HepG2 (cell line): ENCODE results near the gene APOC3. TPM values are rescaled to one million over a fixed set of nuclear protein-coding genes. Genes with fewer than 3 reads are reported as not detected.

Source experiments
- CBX2 ChIP-seq, 2 experiments: fragments of 200-600 bp in 1 of 2; sonication (generic); formaldehyde crosslinking in 1 of 2; IDR thresholded peaks; 2 replicates each; pipeline versions ENCODE4 v1.7.0 to v1.8.1; 2018 to 2022; ENCODE audit warnings: low read depth in 2 of 2, low read length in 1 of 2, mild to moderate bottlenecking in 1 of 2, missing genetic modification reagents in 1 of 2
- CENPX ChIP-seq: sonication (generic); formaldehyde crosslinking; IDR thresholded peaks from 2 replicates; pipeline ENCODE4 v1.9.0; 2021; ENCODE audit warnings: mild to moderate bottlenecking, missing genetic modification reagents, moderate library complexity
- EED ChIP-seq: sonication (generic); formaldehyde crosslinking; IDR thresholded peaks from 2 replicates; pipeline ENCODE4 v1.5.0; 2020; ENCODE audit warnings: mild to moderate bottlenecking, missing genetic modification reagents
- GTF2F1 ChIP-seq: fragments of 150-350 bp; IDR thresholded peaks from 2 replicates; pipeline ENCODE4 v1.6.1; 2014; ENCODE audit warnings: low read length
- KLF9 ChIP-seq: IDR thresholded peaks from 2 replicates; pipeline ENCODE4 v1.6.1; 2016; ENCODE audit warnings: low read depth
- KMT2A ChIP-seq: sonication (generic); formaldehyde crosslinking; IDR thresholded peaks from 2 replicates; pipeline ENCODE4 v1.4.0; 2020; ENCODE audit warnings: missing genetic modification reagents
- KMT2B ChIP-seq: IDR thresholded peaks from 2 replicates; pipeline ENCODE4 v1.6.1; 2016; ENCODE audit warnings: missing genetic modification reagents, missing compliant biosample characterization
- POLR2AphosphoS5 ChIP-seq: IDR thresholded peaks from 2 replicates; pipeline ENCODE4 v1.6.1; 2012; ENCODE audit warnings: low read depth, low read length
- RNF2 ChIP-seq: fragments of 450-650 bp; conservative IDR thresholded peaks from 2 replicates; pipeline ENCODE4 v1.6.1; 2016; ENCODE audit warnings: low read depth
- YY1 ChIP-seq: IDR thresholded peaks from 2 replicates; pipeline ENCODE4 v1.6.1; 2011; ENCODE audit warnings: low read length, low read depth, moderate library complexity, mild to moderate bottlenecking; ENCODE audit not compliant: insufficient read depth, insufficient replicate concordance
- ZMYM2 ChIP-seq: sonication (generic); formaldehyde crosslinking; IDR thresholded peaks from 2 replicates; pipeline ENCODE4 v1.8.0; 2022; ENCODE audit warnings: mild to moderate bottlenecking, missing genetic modification reagents
- ZNF292 ChIP-seq: sonication (generic); formaldehyde crosslinking; IDR thresholded peaks from 2 replicates; pipeline ENCODE4 v1.8.1; 2022; ENCODE audit warnings: mild to moderate bottlenecking, low read depth, missing genetic modification reagents, borderline replicate concordance
- ZNF382 ChIP-seq: sonication (generic); formaldehyde crosslinking; IDR thresholded peaks from 2 replicates; pipeline ENCODE4 v1.5.0; 2020; ENCODE audit warnings: missing genetic modification reagents, mild to moderate bottlenecking, borderline replicate concordance
- ZNF496 ChIP-seq: sonication (generic); formaldehyde crosslinking; IDR thresholded peaks from 2 replicates; pipeline ENCODE4 v1.8.1; 2023; ENCODE audit warnings: mild to moderate bottlenecking, moderate library complexity, missing genetic modification reagents; ENCODE audit not compliant: insufficient replicate concordance
- ZNF546 ChIP-seq: sonication (generic); formaldehyde crosslinking; conservative IDR thresholded peaks from 2 replicates; pipeline ENCODE4 v1.8.1; 2023; ENCODE audit warnings: mild to moderate bottlenecking, missing genetic modification reagents
- ZNF547 ChIP-seq: sonication (generic); formaldehyde crosslinking; IDR thresholded peaks from 2 replicates; pipeline ENCODE4 v1.5.1; 2020; ENCODE audit warnings: mild to moderate bottlenecking, missing genetic modification reagents
- ZNF615 ChIP-seq: sonication (generic); formaldehyde crosslinking; IDR thresholded peaks from 2 replicates; pipeline ENCODE4 v1.5.0; 2020; ENCODE audit warnings: mild to moderate bottlenecking, missing genetic modification reagents, borderline replicate concordance
- polyA plus RNA-seq, 8 experiments: library from polyadenylated mRNA; depleted of rRNA in 3 of 8; stranded (reverse) in 7 of 8; unstranded in 1 of 8; fragments of >200 nt; fragmentation: Illumina TruSeq in 4 of 8; extraction: Trizol in 4 of 8; gene quantifications; 2 replicates each; pipeline versions ENCODE4 v1.2.1 to v1.2.3, GENCODE V29; 2011 to 2016; ENCODE audit warnings: low read depth in 4 of 8, missing spikeins in 1 of 8, mixed read lengths in 1 of 8; ENCODE audit not compliant: insufficient read depth in 1 of 8
- total RNA-seq, 5 experiments: library from RNA; depleted of rRNA; stranded (reverse); fragments of >200 nt; fragmentation: Illumina TruSeq; extraction: Trizol; gene quantifications; 2 replicates each; pipeline ENCODE4 v1.2.3, GENCODE V29; 2016; ENCODE audit warnings: low read depth in 1 of 5
- TF ChIP-seq, protein P1 (sequence below): sonication (generic); formaldehyde crosslinking; IDR thresholded peaks from 2 replicates; pipeline ENCODE4 v1.8.1; 2023; ENCODE audit warnings: mild to moderate bottlenecking, inconsistent platforms, moderate library complexity, missing genetic modification reagents, borderline replicate concordance
- TF ChIP-seq, protein P2 (sequence below): sonication (generic); formaldehyde crosslinking; IDR thresholded peaks from 2 replicates; pipeline ENCODE4 v1.8.1; 2023; ENCODE audit warnings: mild to moderate bottlenecking, missing genetic modification reagents
- TF ChIP-seq, protein P3 (sequence below): sonication (generic); formaldehyde crosslinking; IDR thresholded peaks from 2 replicates; pipeline ENCODE4 v1.4.0; 2020; ENCODE audit warnings: missing genetic modification reagents
- TF ChIP-seq, protein P4 (sequence below): sonication (generic); formaldehyde crosslinking; IDR thresholded peaks from 2 replicates; pipeline ENCODE4 v1.4.0; 2020; ENCODE audit warnings: missing genetic modification reagents, mild to moderate bottlenecking, borderline replicate concordance
- TF ChIP-seq, protein P5 (sequence below), 2 experiments: fragments of 450-650 bp in 1 of 2; sonication (generic) in 1 of 2; formaldehyde crosslinking; IDR thresholded peaks; 2 replicates each; pipeline versions ENCODE4 v1.5.0 to v1.8.0; 2020 to 2022; ENCODE audit warnings: mild to moderate bottlenecking in 1 of 2, missing genetic modification reagents in 1 of 2

APOC3 gene
- total and polyA plus RNA-seq, 2 of the 13 experiments (the other 11 are each of a cell fraction or from before 2014, with no cell fraction given): 314 to 687 TPM

DNA sequence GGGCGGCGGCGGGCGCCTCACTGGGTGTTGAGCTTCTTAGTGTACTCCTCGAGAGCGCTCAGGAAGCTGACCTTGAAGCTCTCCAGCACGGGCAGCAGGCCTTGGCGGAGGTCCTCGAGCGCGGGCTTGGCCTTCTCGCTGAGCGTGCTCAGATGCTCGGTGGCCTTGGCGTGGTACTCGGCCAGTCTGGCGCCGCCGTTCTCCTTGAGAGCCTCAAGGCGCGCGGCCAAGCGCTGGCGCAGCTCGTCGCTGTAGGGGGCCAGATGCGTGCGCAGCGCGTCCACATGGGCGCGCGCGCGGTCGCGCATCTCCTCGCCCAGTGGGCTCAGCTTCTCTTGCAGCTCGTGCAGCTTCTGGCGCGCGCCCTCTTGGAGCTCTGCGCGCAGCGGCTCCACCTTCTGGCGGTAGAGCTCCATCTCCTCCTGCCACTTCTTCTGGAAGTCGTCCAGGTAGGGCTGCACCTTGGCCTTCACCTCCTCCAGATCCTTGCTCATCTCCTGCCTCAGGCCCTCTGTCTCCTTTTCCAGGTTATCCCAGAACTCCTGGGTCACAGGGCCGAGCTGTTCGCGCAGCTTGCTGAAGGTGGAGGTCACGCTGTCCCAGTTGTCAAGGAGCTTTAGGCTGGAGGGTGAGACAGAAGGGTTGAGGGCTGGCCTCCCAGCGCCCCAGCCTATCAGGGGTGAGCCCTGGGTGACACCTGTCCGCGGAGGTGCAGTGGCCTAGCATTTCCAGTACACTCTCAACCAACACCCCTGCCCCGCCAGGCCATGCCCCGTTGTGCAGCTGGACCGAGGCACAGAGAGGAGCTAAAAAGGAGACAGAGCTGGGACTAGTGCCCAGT is 6.3 kb downstream of the APOC3 start (continued):
- TF ChIP-seq ZNF546 (CRISPR knock-in tag) (no peak; the same call in 1 of the 2 replicates), KMT2A (CRISPR knock-in tag) (no peak), ZNF615 (CRISPR knock-in tag) (no peak), POLR2AphosphoS5 (peak; percentile 58), RNF2 (no peak), KMT2B (CRISPR knock-in tag) (no peak), CENPX (CRISPR knock-in tag) (no peak), EED (CRISPR knock-in tag) (no peak; the same call in 1 of the 2 replicates), ZMYM2 (CRISPR knock-in tag) (0 out of 2 replicates have a peak, but pooled peaks have one; percentile 33), YY1 (peak; percentile 25), ZNF496 (CRISPR knock-in tag) (no peak), GTF2F1 (no peak), KLF9 (CRISPR knock-in tag) (no peak), CBX2 (IDR thresholded peaks at IDR 0.05; ENCODE audit: low read depth, low read length) (no peak), CBX2 (CRISPR knock-in tag; IDR thresholded peaks at IDR 0.05; ENCODE audit: low read depth) (no peak), ZNF292 (CRISPR knock-in tag) (no peak), ZNF382 (CRISPR knock-in tag) (no peak), ZNF547 (CRISPR knock-in tag) (no peak)
- TF ChIP-seq, protein P1, sequence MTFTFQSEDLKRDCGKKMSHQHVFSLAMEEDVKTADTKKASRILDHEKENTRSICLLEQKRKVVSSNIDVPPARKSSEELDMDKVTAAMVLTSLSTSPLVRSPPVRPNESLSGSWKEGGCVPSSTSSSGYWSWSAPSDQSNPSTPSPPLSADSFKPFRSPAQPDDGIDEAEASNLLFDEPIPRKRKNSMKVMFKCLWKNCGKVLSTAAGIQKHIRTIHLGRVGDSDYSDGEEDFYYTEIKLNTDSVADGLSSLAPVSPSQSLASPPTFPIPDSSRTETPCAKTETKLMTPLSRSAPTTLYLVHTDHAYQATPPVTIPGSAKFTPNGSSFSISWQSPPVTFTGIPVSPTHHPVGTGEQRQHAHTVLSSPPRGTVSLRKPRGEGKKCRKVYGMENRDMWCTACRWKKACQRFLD (CRISPR knock-in tag): no peak
- TF ChIP-seq, protein P2, sequence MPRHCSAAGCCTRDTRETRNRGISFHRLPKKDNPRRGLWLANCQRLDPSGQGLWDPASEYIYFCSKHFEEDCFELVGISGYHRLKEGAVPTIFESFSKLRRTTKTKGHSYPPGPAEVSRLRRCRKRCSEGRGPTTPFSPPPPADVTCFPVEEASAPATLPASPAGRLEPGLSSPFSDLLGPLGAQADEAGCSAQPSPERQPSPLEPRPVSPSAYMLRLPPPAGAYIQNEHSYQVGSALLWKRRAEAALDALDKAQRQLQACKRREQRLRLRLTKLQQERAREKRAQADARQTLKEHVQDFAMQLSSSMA (CRISPR knock-in tag): 0 out of 2 replicates have a peak, but pooled peaks have one; percentile 57
- TF ChIP-seq, protein P3, sequence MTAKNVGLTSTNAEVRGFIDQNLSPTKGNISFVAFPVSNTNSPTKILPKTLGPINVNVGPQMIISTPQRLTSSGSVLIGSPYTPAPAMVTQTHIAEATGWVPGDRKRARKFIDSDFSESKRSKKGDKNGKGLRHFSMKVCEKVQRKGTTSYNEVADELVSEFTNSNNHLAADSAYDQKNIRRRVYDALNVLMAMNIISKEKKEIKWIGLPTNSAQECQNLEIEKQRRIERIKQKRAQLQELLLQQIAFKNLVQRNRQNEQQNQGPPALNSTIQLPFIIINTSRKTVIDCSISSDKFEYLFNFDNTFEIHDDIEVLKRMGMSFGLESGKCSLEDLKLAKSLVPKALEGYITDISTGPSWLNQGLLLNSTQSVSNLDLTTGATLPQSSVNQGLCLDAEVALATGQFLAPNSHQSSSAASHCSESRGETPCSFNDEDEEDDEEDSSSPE (CRISPR knock-in tag): peak; percentile 69; the same call in 1 of the 2 replicates
- TF ChIP-seq, protein P4, sequence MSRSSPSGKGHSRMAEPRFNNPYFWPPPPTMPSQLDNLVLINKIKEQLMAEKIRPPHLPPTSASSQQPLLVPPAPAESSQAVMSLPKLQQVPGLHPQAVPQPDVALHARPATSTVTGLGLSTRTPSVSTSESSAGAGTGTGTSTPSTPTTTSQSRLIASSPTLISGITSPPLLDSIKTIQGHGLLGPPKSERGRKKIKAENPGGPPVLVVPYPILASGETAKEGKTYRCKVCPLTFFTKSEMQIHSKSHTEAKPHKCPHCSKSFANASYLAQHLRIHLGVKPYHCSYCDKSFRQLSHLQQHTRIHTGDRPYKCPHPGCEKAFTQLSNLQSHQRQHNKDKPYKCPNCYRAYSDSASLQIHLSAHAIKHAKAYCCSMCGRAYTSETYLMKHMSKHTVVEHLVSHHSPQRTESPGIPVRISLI (CRISPR knock-in tag): no peak
- TF ChIP-seq, protein P5, sequence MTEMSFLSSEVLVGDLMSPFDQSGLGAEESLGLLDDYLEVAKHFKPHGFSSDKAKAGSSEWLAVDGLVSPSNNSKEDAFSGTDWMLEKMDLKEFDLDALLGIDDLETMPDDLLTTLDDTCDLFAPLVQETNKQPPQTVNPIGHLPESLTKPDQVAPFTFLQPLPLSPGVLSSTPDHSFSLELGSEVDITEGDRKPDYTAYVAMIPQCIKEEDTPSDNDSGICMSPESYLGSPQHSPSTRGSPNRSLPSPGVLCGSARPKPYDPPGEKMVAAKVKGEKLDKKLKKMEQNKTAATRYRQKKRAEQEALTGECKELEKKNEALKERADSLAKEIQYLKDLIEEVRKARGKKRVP (CRISPR knock-in tag; IDR thresholded peaks at IDR 0.05): no peak
